HL-60/S4 treated with retinoic acid at 250 ng/mL for 4 days and 3 days (cell line): ENCODE measurements around the gene TES.
"Not testable (repeated sequence)": the region's sequence is repeated elsewhere in the genome, so short reads cannot be mapped to it uniquely, and the experiment has no call there.

Experiments used
- in situ Hi-C: fragments of 300-500 bp; cut with MboI; formaldehyde crosslinking; loops from 2 replicates; pipeline ENCODE4 v1.7.0; 2022; ENCODE audit warnings: low sequenced_read_pairs

Gene TES, protein sequence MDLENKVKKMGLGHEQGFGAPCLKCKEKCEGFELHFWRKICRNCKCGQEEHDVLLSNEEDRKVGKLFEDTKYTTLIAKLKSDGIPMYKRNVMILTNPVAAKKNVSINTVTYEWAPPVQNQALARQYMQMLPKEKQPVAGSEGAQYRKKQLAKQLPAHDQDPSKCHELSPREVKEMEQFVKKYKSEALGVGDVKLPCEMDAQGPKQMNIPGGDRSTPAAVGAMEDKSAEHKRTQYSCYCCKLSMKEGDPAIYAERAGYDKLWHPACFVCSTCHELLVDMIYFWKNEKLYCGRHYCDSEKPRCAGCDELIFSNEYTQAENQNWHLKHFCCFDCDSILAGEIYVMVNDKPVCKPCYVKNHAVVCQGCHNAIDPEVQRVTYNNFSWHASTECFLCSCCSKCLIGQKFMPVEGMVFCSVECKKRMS

DNA sequence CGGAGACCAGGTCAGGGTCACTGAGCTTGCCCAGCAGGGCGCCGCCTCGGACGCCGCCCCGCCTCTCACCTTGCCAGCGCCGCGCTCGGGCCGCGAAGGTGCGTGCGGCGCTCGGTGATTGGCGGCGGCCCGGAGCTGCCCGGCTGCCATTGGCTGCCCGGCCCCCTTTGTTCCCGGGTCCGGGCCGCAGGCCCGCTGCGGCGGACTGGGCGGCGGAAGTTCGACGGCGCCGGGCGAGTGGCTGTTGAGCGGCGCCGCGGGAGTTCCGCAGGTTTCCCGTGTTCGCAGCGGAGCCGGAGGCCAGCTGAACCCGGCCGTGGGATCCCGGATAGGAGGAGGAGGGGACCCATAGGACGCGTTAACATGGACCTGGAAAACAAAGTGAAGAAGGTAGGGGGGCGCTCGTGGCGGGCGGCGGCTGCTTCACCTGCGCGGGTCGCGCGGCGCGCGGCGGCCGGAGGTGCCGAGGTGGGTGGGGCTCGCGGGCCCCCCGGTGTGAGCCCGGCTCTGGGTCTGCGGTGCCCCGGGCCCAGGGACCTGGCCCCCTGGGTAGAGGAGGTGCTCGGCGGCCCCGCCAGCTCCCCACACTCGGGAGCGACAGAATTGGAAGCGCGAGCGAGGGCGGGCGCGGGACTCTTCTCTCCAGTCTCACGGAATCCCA, at the start of gene TES:
Gene TES (plus strand): TSS at position 195 of the 661 bp plus-strand sequence. CDS start 169 bp downstream, at position 364.
- in situ Hi-C loops, result no loop called here

DNA sequence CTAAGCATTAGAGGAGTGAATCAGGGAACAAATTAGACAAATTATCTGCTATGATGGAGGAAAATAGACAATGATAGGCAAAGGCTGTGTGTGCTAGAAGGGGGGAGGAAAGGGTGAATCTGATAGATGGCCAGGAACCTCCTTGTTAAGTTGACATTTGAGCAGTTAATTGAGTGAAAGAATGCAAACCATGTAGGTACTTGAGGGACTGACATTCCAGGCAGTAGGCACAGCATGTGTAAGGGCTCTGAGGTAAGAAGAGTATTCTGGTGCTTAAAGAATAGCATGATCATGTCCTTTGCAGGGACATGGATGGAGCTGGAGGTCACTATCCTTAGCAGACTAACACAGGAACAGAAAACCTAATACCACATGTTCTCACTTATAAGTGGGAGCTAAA, 48.6 kb upstream of the TES start:
- in situ Hi-C loops, result loop anchor here (25.0 kb wide), 2 partner anchors 426 to 651 kb away; no protein-coding TSS in a partner anchor

GRCh38 chr7:116162254-116162653, 48.1 kb upstream of the TES start:
- in situ Hi-C loops, result loop anchor here (25.0 kb wide), 2 partner anchors 425 to 650 kb away; no protein-coding TSS in a partner anchor

- in situ Hi-C loops, result loop anchor here (25.0 kb wide), 2 partner anchors 424 to 649 kb away; no protein-coding TSS in a partner anchor
Observed at GRCh38 chr7:116162992-116163391, 47.3 kb upstream of the TES start.

- in situ Hi-C loops, result loop anchor here (25.0 kb wide), 2 partner anchors 423 to 648 kb away; no protein-coding TSS in a partner anchor
Observed at GRCh38 chr7:116164552-116165306, 45.6 kb upstream of the TES start.

DNA sequence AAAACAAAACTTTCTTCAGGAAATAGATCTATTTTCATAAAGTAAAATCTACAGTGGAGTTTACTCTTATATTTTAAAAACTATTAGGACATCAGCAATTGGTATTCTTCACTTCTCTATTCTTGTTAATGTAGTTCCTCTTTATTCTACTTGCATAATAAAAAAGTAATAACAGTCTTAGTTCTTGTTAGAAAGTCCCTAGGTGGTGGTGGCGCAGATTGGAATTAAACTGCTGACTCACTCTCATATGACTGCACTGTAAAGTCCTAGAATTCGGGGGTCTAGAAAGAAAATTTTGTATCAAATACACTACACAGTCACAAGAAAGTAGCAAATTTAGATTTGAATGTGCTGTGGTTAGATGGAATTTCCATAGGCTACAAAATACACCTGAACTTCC, 44.6 kb upstream of the TES start:
- in situ Hi-C loops, result loop anchor here (25.0 kb wide), 2 partner anchors 422 to 647 kb away; no protein-coding TSS in a partner anchor

DNA sequence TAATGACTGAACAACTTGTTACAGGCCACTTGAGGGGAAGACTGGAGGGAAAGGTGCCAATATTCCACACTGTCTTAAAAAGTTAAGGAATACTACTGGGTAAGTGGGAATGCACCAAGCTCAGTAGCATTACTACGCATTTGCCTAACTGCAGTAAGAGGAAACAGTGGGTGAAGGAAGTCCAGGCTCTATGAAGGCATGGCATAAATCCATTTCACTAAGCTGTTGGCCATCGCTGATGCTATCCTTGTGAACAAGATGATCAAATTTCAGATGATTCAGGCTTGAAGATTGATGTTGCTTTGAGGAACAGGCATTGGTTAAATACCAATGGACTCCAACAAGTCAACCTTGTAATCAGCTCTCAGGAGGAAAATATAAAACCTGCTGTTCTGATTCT, 44.2 kb upstream of the TES start:
- in situ Hi-C loops, result loop anchor here (25.0 kb wide), 2 partner anchors 421 to 646 kb away; no protein-coding TSS in a partner anchor

DNA sequence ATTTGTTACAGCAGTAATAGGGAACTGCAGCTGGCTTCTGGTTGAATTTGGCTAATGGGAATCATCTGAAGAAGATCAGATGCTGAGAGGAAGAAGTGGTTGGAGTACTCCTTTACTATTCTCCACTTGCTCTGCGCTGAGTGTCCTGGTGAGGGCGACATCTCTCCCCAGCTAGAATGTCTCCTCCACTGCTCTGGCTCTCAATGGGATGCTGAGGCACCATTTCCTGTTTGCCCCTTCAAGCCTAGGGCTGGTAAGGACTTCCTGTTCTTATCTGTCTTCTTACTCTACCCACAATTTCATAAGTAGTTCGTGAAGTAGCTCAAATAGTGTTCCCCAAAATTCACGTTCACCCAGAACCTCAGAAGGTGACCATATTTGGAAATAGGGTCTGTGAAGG, 43.2 kb upstream of the TES start:
- in situ Hi-C loops, result loop anchor here (25.0 kb wide), 2 partner anchors 420 to 645 kb away; no protein-coding TSS in a partner anchor

GRCh38 chr7:116169060-116169459, 41.3 kb upstream of the TES start:
- in situ Hi-C loops, result loop anchor here (25.0 kb wide), 2 partner anchors 418 to 643 kb away; no protein-coding TSS in a partner anchor

- in situ Hi-C loops, result loop anchor here (25.0 kb wide), 2 partner anchors 417 to 642 kb away; no protein-coding TSS in a partner anchor
Observed at GRCh38 chr7:116170180-116170579, 40.2 kb upstream of the TES start.

- in situ Hi-C loops, result loop anchor here (25.0 kb wide), 2 partner anchors 416 to 641 kb away; no protein-coding TSS in a partner anchor
Observed at GRCh38 chr7:116171094-116171493, 39.2 kb upstream of the TES start.

- in situ Hi-C loops, result loop anchor here (25.0 kb wide), 2 partner anchors 415 to 640 kb away; no protein-coding TSS in a partner anchor
Observed at GRCh38 chr7:116172353-116172752, 38.0 kb upstream of the TES start.

DNA sequence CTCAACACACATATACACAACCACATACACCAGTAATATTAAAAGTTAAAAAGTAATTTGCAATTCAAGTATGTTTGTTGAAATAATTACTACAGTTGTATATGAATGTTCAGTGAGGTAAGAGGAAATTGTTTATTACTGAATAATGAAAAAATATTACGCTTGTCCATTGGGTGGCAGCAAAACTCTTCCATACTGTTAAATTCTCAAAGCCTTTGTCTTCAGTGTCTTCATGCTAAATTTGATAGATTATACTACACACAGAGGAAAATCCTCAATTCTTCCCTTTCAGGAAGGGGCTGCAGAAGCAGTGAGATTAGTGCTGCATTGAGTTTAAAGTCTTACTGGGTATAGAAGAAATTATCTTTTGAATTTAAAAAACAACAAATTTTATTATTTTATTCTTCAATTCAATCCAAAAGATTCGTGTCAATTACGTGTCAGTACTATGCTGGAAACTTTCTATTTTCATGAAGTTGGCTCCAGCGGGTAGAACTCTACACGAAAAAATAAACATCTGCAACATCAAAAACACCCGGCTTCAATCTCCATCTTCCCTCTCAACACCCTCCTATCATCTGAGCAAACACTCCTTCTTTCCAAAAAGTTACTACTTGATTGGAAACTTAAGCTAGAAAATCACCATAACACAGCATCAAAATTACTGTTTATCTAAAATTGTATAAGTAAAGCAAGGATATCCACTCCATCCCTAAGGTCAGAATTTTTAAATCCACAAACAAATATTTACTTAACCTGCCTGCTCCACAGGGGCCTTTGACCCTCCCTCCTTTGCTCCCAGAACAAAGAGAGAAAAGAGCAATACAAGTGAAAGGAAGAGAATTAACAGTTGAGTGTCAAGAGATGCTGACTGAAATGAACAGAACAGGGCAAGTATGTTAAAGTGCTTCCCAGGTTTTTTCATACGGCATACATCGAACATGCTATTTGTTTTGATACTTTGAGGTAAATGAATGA, 37.0 kb upstream of the TES start:
- in situ Hi-C loops, result loop anchor here (25.0 kb wide), 2 partner anchors 414 to 639 kb away; no protein-coding TSS in a partner anchor

GRCh38 chr7:116175095-116175494, 35.2 kb upstream of the TES start:
- in situ Hi-C loops, result not testable (repeated sequence)

- in situ Hi-C loops, result no loop called here
Observed at GRCh38 chr7:116176226-116176625, 34.1 kb upstream of the TES start.

- in situ Hi-C loops, result no loop called here
Observed at GRCh38 chr7:116177009-116177408, 33.3 kb upstream of the TES start.

DNA sequence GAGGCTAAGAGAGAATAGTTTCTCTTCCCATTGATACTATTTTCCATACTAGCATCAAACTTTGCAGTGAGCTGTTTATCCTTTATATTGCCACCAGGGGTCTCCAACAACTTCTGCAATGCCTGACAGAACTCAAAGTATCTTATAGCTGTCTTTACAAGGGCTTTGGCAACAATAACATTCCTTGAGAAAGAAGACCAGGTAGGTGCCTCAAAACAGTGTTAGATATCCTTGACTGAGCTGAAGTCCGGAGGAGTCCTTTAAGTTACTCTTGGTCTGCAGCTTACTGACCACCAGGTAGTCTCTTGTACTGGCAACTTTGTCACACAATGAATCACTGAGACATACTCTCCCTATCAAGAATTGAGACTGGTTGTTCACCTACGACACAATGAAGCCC, 30.0 kb upstream of the TES start:
- in situ Hi-C loops, result no loop called here

GRCh38 chr7:116182023-116182422, 28.3 kb upstream of the TES start:
- in situ Hi-C loops, result no loop called here

GRCh38 chr7:116185450-116185849, 24.9 kb upstream of the TES start:
- in situ Hi-C loops, result no loop called here
